Gastrocnemius medialis (tissue), 4 donors: ENCODE results near the gene VWA7. TPM values are rescaled to one million over a fixed set of nuclear protein-coding genes. Genes with fewer than 3 reads are reported as not detected.
A peak's percentile ranks its signal among the peaks of the same experiment; 100 is the strongest.

ENCODE experiments used
- ATAC-seq, 2 donors: fragments of 150-250 bp; one replicate each; pipeline ENCODE4 v1.9.1; 2016
- DNase-seq, 2 donors: peaks; one replicate each; pipeline ENCODE4 v3.0.0-alpha.2; 2019
- H3K27ac ChIP-seq, 4 donors: fragments of 200-600 bp; sonication (generic); 1 replicate in 1 of 4; 2 replicates in 3 of 4; pipeline ENCODE4 v1.5.1; 2016 to 2018; ENCODE audit warnings: mild to moderate bottlenecking in 2 of 4, moderate library complexity in 1 of 4
- H3K27me3 ChIP-seq, 3 donors: fragments of 200-600 bp; sonication (generic) in 2 of 3; 1 replicate in 1 of 3; 2 replicates in 2 of 3; pipeline versions ENCODE4 v1.5.1 to v1.6.0; 2016 to 2019; ENCODE audit warnings: mild to moderate bottlenecking in 1 of 3, moderate library complexity in 1 of 3
- H3K36me3 ChIP-seq, 2 donors: fragments of 200-600 bp; sonication (generic) in 1 of 2; one replicate each; pipeline ENCODE4 v1.5.1; 2017 to 2018
- H3K4me1 ChIP-seq, 2 donors: fragments of 200-600 bp; sonication (generic) in 1 of 2; one replicate each; pipeline ENCODE4 v1.5.1; 2016 to 2017; ENCODE audit warnings: mild to moderate bottlenecking in 2 of 2
- H3K4me3 ChIP-seq, 4 donors: fragments of 200-600 bp; sonication (generic) in 3 of 4; 1 replicate in 1 of 4; 2 replicates in 3 of 4; pipeline ENCODE4 v1.5.1; 2016 to 2019; ENCODE audit warnings: mild to moderate bottlenecking in 2 of 4
- H3K9me3 ChIP-seq, 3 donors: fragments of 200-600 bp; sonication (generic) in 2 of 3; 1 replicate in 1 of 3; 2 replicates in 2 of 3; pipeline ENCODE4 v1.5.1; 2016 to 2019
- CTCF ChIP-seq, 5 experiments: fragments of 450-650 bp in 3 of 5; fragments of 200-600 bp in 2 of 5; sonication (generic) in 2 of 5; IDR thresholded peaks in 4 of 5; conservative IDR thresholded peaks in 1 of 5; 1 replicate in 4 of 5; 2 replicates in 1 of 5; pipeline ENCODE4 v1.5.1; 2016 to 2019; ENCODE audit warnings: antibody characterized with exemption in 5 of 5, mild to moderate bottlenecking in 3 of 5, moderate library complexity in 3 of 5
- POLR2A ChIP-seq, 2 donors: fragments of 450-650 bp; IDR thresholded peaks; one replicate each; pipeline ENCODE4 v1.6.1; 2017; ENCODE audit warnings: antibody characterized with exemption in 2 of 2, mild to moderate bottlenecking in 2 of 2, moderate library complexity in 2 of 2
- in situ Hi-C, 4 donors: fragments of 200-750 bp; cut with MboI; loops; one replicate each; pipeline versions ENCODE4 v1.15.0 to v1.8.0; 2017; ENCODE audit warnings: low sequenced_read_pairs in 4 of 4
- intact Hi-C: fragments of 100-400 bp; cut with DNase I; formaldehyde crosslinking; loops from one replicate; pipeline ENCODE4 v1.15.1; 2023; ENCODE audit warnings: low total_unique reads
- total RNA-seq, 4 donors: library from RNA; depleted of rRNA; stranded (reverse); fragments of >200 nt; gene quantifications; one replicate each; pipeline versions ENCODE4 v1.1.0 to v1.2.3, GENCODE V29; 2016

Gene VWA7
- total RNA-seq, 4 donors from 2014 or later, result 2.0 to 7.8 (median 4.7) TPM

DNA sequence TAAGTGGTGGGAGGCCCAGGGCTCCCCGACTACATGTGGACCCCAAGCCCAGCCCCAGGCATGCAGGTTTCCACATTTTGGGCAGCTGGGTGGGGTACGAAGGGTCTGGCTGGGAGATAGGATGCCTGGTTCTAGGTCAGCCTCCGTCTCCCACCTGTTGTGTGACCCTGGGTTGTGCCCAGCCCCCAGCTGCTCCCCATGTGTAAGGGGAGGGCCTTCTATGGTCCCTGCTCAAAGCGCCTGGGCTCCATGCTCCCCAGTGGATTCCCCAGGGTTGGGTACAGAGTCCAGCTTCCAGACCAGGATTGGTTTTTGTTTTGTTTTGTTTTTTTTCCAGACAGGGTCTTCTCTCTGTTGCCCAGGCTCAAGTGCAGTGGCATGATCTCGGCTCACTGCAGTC is 1.1 kb upstream of the VWA7 start:
- no peaks in the 10 kb centered on the region for H3K9me3 ChIP-seq
- TF ChIP-seq POLR2A (IDR thresholded peaks at IDR 0.05) (no peak), CTCF (IDR thresholded peaks at IDR 0.05 in 4 of 5, conservative IDR thresholded peaks at IDR 0.05 in 1 of 5) (no peak)
- intact Hi-C loops, result loop anchor here (10.0 kb wide), 1 partner anchor 87 kb away; the partner anchor contains the start of gene NEU1
- peak overlapping the region; percentile 83 to 88 (median 86) for H3K27ac ChIP-seq
- DNase-seq, result no peak
- H3K36me3 ChIP-seq, result peaks cover 0 to 47% of the 10 kb centered on the region in 2 donors
- H3K4me1 ChIP-seq, result peaks cover 11 to 17% of the 10 kb centered on the region in 2 donors
- no peak for ATAC-seq
- in situ Hi-C loops, result loop anchor here in 2 of 4 donors (10.0 kb wide), 1 partner anchor 57 kb away; no protein-coding TSS in a partner anchor
- H3K27me3 ChIP-seq, result no peaks in the 10 kb centered on the region
- H3K4me3 ChIP-seq, result no peak overlapping the region

DNA sequence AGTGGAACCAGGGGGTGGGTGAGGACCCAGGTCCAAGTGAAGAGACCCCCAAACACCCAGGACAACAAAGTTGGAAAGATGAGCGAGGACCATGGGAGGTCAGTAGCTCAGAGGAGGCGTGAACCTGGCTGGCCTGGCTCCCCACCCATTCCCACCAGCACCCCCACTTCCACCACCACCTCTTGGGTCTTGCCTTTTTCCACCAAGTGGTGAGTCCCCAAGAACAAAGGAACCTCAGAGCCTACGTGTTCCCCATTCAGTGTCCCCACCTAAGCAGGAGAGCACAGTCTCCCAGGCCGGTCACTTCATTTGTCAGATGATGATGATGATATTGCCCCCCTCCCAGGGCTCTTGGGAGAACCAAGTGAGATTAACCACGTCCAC is 531 bp upstream of the VWA7 start:
- peak overlapping the region; percentile 83 to 88 (median 86) for H3K27ac ChIP-seq
- no peaks in the 10 kb centered on the region for H3K9me3 ChIP-seq
- in situ Hi-C loops, result loop anchor here in 2 of 4 donors (10.0 kb wide), 1 partner anchor 57 kb away; no protein-coding TSS in a partner anchor
- peaks cover 11 to 17% of the 10 kb centered on the region in 2 donors for H3K4me1 ChIP-seq
- H3K36me3 ChIP-seq, result peaks cover 0 to 42% of the 10 kb centered on the region in 2 donors
- ATAC-seq, result no peak
- intact Hi-C loops, result loop anchor here (10.0 kb wide), 1 partner anchor 87 kb away; the partner anchor contains the start of gene NEU1
- TF ChIP-seq POLR2A (IDR thresholded peaks at IDR 0.05) (no peak), CTCF (IDR thresholded peaks at IDR 0.05 in 4 of 5, conservative IDR thresholded peaks at IDR 0.05 in 1 of 5) (no peak)
- no peak overlapping the region for H3K4me3 ChIP-seq
- DNase-seq, result no peak
- H3K27me3 ChIP-seq, result no peaks in the 10 kb centered on the region

DNA sequence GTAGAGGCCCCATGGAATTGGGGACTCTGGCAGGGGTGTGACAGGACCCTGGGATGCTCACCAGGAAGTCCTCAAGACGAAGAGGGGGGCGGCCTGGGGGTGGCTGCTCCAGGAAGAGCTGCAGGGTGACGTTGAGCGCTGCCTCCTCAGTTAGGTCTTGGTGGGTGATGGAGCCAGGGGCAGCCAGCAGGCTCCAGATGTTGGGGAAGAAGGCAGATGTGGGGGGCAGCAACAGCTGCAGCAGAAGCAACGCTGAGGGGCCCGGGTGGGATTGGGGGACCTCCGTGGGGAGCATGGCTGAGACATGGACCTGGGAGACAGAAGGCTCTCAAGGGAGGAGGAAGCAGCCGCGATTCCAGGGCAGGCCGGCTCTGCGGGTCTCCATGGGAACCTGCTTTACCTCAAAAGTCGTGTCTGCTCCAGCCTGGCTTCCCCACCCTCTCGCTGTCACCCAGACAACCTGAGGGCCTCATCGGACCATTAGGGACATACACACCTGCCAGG is 591 bp downstream of the VWA7 start:
- peaks cover 11 to 17% of the 10 kb centered on the region in 2 donors for H3K4me1 ChIP-seq
- peak overlapping the region; percentile 83 to 88 (median 86) for H3K27ac ChIP-seq
- DNase-seq (no peak), ATAC-seq (peak in 1 of 2 donors; percentile 6)
- peak overlapping the region; percentile 26 to 44 (median 37) for H3K4me3 ChIP-seq
- in situ Hi-C loops (loop anchor here in 2 of 4 donors (10.0 kb wide), 1 partner anchor 58 kb away; no protein-coding TSS in a partner anchor), intact Hi-C loops (loop anchor here (10.0 kb wide), 1 partner anchor 88 kb away; the partner anchor contains the start of gene NEU1)
- H3K27me3 ChIP-seq, result no peaks in the 10 kb centered on the region
- no peaks in the 10 kb centered on the region for H3K9me3 ChIP-seq
- peaks cover 0 to 30% of the 10 kb centered on the region in 2 donors for H3K36me3 ChIP-seq
- no peak for TF ChIP-seq CTCF (IDR thresholded peaks at IDR 0.05 in 4 of 5, conservative IDR thresholded peaks at IDR 0.05 in 1 of 5)
- no peak for TF ChIP-seq POLR2A (IDR thresholded peaks at IDR 0.05)

- TF ChIP-seq CTCF (IDR thresholded peaks at IDR 0.05 in 4 of 5, conservative IDR thresholded peaks at IDR 0.05 in 1 of 5), result no peak
- no peak for TF ChIP-seq POLR2A (IDR thresholded peaks at IDR 0.05)
- ATAC-seq (no peak), DNase-seq (no peak)
- Histone ChIP-seq H3K4me1 (peaks cover 11 to 17% of the 10 kb centered on the region in 2 donors), H3K27me3 (no peaks in the 10 kb centered on the region), H3K36me3 (peaks cover 0 to 25% of the 10 kb centered on the region in 2 donors), H3K9me3 (no peaks in the 10 kb centered on the region), H3K4me3 (no peak overlapping the region), H3K27ac (peak overlapping the region; percentile 83 to 88 (median 86))
- intact Hi-C loops, result loop anchor here (1.0 to 10.0 kb wide), 2 partner anchors 54 to 89 kb away; partner anchors contain the start of gene NEU1
- in situ Hi-C loops, result loop anchor here in 2 of 4 donors (10.0 kb wide), 1 partner anchor 59 kb away; no protein-coding TSS in a partner anchor
Measured at GRCh38 chr6:31775633-31776484, 1.3 kb downstream of the VWA7 start.
